Germinal center (tissue), 1 donor: ENCODE measurements around the gene CYP26B1.

ENCODE experiments used
- DNase-seq: peaks from one replicate; pipeline ENCODE4 v3.0.0; 2012; ENCODE audit warnings: mixed read lengths, low spot score

Gene CYP26B1

GRCh38 chr2:72129681-72130340 lies 17.9 kb downstream of the CYP26B1 start:
- no peak for DNase-seq

- DNase-seq = no peak
These were observed 18.8 kb downstream of the CYP26B1 start for GRCh38 chr2:72128843-72129227.

- no peak for DNase-seq
These were observed 19.4 kb downstream of the CYP26B1 start for GRCh38 chr2:72128059-72128842.

GRCh38 chr2:72127401-72128058 lies 20.1 kb downstream of the CYP26B1 start:
- no peak for DNase-seq

GRCh38 chr2:72126186-72127100 lies 21.2 kb downstream of the CYP26B1 start:
- DNase-seq = no peak

- DNase-seq = no peak
These were observed 23.3 kb downstream of the CYP26B1 start for GRCh38 chr2:72124376-72124775.

GRCh38 chr2:72121153-72121552 lies 26.5 kb downstream of the CYP26B1 start:
- DNase-seq = no peak

GRCh38 chr2:72118951-72119350 lies 28.7 kb downstream of the CYP26B1 start:
- DNase-seq = no peak

- no peak for DNase-seq
These were observed 29.3 kb downstream of the CYP26B1 start for GRCh38 chr2:72118386-72118785.

GRCh38 chr2:72117718-72118117 lies 29.9 kb downstream of the CYP26B1 start:
- DNase-seq = no peak

- no peak for DNase-seq
These were observed 30.6 kb downstream of the CYP26B1 start for GRCh38 chr2:72117029-72117428.

- DNase-seq = peak; percentile 30
These were observed 31.6 kb downstream of the CYP26B1 start for GRCh38 chr2:72116081-72116533.

GRCh38 chr2:72115110-72116080 lies 32.3 kb downstream of the CYP26B1 start:
- DNase-seq = no peak

- no peak for DNase-seq
These were observed 33.0 kb downstream of the CYP26B1 start for GRCh38 chr2:72114693-72115051.

GRCh38 chr2:72113847-72114692 lies 33.6 kb downstream of the CYP26B1 start:
- no peak for DNase-seq

GRCh38 chr2:72112981-72113846 lies 34.4 kb downstream of the CYP26B1 start:
- DNase-seq = no peak

- DNase-seq = no peak
These were observed 35.3 kb downstream of the CYP26B1 start for GRCh38 chr2:72112401-72112800.

GRCh38 chr2:72111061-72111460 lies 36.6 kb downstream of the CYP26B1 start:
- DNase-seq = no peak

- DNase-seq = no peak
These were observed 37.8 kb downstream of the CYP26B1 start for GRCh38 chr2:72109904-72110303.
